Right lobe of liver (tissue), 6 donors: ENCODE results near the gene PCNX4. TPM values are rescaled to one million over a fixed set of nuclear protein-coding genes. Genes with fewer than 3 reads are reported as not detected.
"Not testable (repeated sequence)": the region's sequence is repeated elsewhere in the genome, so short reads cannot be mapped to it uniquely, and the experiment has no call there.

Experiments used
- ATAC-seq, 4 donors: fragments of 200-7000 bp; cut with Tn5 transposase; one replicate each; pipeline ENCODE4 v1.9.1; 2020; ENCODE audit warnings: mild to moderate bottlenecking in 4 of 4, moderate library complexity in 4 of 4
- DNase-seq, 3 donors: peaks; one replicate each; pipeline ENCODE4 v3.0.0-alpha.2; 2020
- H3K27ac ChIP-seq, 3 donors: fragments of 200-600 bp; one replicate each; pipeline ENCODE4 v1.8.0; 2022
- H3K27me3 ChIP-seq, 2 donors: fragments of 200-600 bp; one replicate each; pipeline ENCODE4 v1.8.0; 2022
- H3K36me3 ChIP-seq, 4 donors: fragments of 200-600 bp; sonication (generic) in 1 of 4; one replicate each; pipeline versions ENCODE4 v1.5.1 to v1.8.0; 2017 to 2022; ENCODE audit warnings: control low read depth in 1 of 4
- H3K4me1 ChIP-seq, 4 donors: fragments of 200-600 bp; sonication (generic) in 1 of 4; one replicate each; pipeline versions ENCODE4 v1.5.1 to v1.8.0; 2017 to 2022; ENCODE audit warnings: control low read depth in 1 of 4
- H3K4me3 ChIP-seq, 3 donors: fragments of 200-600 bp; one replicate each; pipeline ENCODE4 v1.8.0; 2022
- H3K9me3 ChIP-seq, 4 donors: fragments of 200-600 bp; sonication (generic) in 1 of 4; one replicate each; pipeline versions ENCODE4 v1.5.1 to v1.8.0; 2017 to 2022; ENCODE audit warnings: control low read depth in 1 of 4
- POLR2A ChIP-seq: fragments of 450-650 bp; IDR thresholded peaks from one replicate; pipeline ENCODE4 v1.6.1; 2017; ENCODE audit warnings: antibody characterized with exemption, mild to moderate bottlenecking
- WGBS: methylation state at CpG from one replicate; pipeline ENCODE4 v1.1.6; 2018; ENCODE audit warnings: low coverage, low lambda C conversion rate; ENCODE audit not compliant: insufficient coverage; ENCODE audit errors: missing lambda C conversion rate; 5-methylcytosine and 5-hydroxymethylcytosine counted together
- intact Hi-C, 2 donors: fragments of 100-400 bp; cut with DNase I; formaldehyde crosslinking; loops; one replicate each; pipeline versions ENCODE4 v1.11.2 to v1.14.1; 2022
- long read RNA-seq: library from polyadenylated mRNA; unstranded; transcript quantifications from one replicate; pipeline ENCODE4 v2.0.0, GENCODE V29; 2019
- total RNA-seq, 6 experiments: library from RNA; depleted of rRNA in 2 of 6; stranded (reverse); fragments of >200 nt in 2 of 6; fragmentation: NEBNext Ultra II Directional in 3 of 6; extraction: Animal tissue kit (Norgen Biotek cat#: 25700) in 3 of 6; gene quantifications; one replicate each; pipeline versions ENCODE4 v1.1.0 to v1.2.4, GENCODE V29; 2016 to 2023
- TF ChIP-seq, protein P1 (sequence below), 4 donors: fragments of 200-600 bp in 3 of 4; fragments of 450-650 bp in 1 of 4; IDR thresholded peaks; one replicate each; pipeline versions ENCODE4 v1.5.1 to v1.8.0; 2016 to 2022; ENCODE audit warnings: antibody characterized with exemption in 4 of 4, mild to moderate bottlenecking in 2 of 4
- donor health status: DM: no; HTN: yes; CAD: no.
- donor health status: DM: no; HTN: no; CAD: no.
- donor health status: DM: no; HTN: no; CAD: no.
- donor health status: DM: no; HTN: yes; CAD: no.
- donor health status: DM: no; HTN: yes; CAD: no.

Gene PCNX4
- total RNA-seq, result 10 to 100 TPM; 14.2 to 36.4 (median 17.8) TPM
- long read RNA-seq, result 0 reads

- Histone ChIP-seq H3K9me3 (no peaks in the 10 kb centered on the region), H3K4me1 (peaks cover 0 to 4% (median 0%) of the 10 kb centered on the region in 4 donors), H3K4me3 (peak within 1 kb of the TSS; percentile 66 to 73 (median 66)), H3K27ac (peak within 1 kb of the TSS; percentile 96 to 99 (median 98)), H3K27me3 (no peaks in the 10 kb centered on the region), H3K36me3 (no peaks in the 10 kb centered on the region)
- DNase-seq (peak; percentile 96 to 98 (median 98)), ATAC-seq (peak; percentile 94 to 98 (median 96))
- intact Hi-C loops, result loop anchor here in 1 of 2 donors (10.0 kb wide), 1 partner anchor 73 kb away; the partner anchor contains the start of gene DHRS7
- 0% methylated on average over 25 of the region's 88 CpGs for WGBS
- TF ChIP-seq, protein P1, sequence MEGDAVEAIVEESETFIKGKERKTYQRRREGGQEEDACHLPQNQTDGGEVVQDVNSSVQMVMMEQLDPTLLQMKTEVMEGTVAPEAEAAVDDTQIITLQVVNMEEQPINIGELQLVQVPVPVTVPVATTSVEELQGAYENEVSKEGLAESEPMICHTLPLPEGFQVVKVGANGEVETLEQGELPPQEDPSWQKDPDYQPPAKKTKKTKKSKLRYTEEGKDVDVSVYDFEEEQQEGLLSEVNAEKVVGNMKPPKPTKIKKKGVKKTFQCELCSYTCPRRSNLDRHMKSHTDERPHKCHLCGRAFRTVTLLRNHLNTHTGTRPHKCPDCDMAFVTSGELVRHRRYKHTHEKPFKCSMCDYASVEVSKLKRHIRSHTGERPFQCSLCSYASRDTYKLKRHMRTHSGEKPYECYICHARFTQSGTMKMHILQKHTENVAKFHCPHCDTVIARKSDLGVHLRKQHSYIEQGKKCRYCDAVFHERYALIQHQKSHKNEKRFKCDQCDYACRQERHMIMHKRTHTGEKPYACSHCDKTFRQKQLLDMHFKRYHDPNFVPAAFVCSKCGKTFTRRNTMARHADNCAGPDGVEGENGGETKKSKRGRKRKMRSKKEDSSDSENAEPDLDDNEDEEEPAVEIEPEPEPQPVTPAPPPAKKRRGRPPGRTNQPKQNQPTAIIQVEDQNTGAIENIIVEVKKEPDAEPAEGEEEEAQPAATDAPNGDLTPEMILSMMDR (IDR thresholded peaks at IDR 0.05), result peak in 1 of 4 donors; percentile 4
- TF ChIP-seq POLR2A, result peak; percentile 95
These were observed at the start of gene PCNX4 for GRCh38 chr14:60091550-60092525. Gene PCNX4 (plus strand): TSS chr14:60091923. CDS start chr14:60107639, 15,716 bp downstream.

DNA sequence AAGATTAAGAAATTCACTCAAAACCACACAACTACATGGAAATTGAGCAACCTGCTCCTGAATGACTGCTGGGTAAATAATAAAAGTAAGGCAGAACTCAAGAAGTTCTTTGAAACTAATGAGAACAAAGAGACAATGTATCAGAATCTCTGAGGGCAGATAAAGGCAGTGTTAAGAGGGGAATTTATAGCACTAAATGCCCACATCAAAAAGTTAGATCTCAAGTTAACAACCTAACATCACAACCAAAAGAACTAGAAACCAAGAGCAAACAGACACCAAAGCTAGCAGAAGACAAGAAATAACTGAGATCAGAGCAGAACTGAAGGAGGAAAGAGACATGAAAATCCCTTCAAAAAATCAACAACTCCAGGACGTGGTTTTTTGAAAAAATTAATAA, 43.7 kb upstream of the PCNX4 start:
- H3K27ac ChIP-seq, DNase-seq, H3K36me3 ChIP-seq, H3K27me3 ChIP-seq, H3K4me3 ChIP-seq, H3K4me1 ChIP-seq, ATAC-seq, intact Hi-C loops, H3K9me3 ChIP-seq: not testable (repeated sequence)
- 78% methylated on average over 1 of the region's 1 CpG for WGBS

GRCh38 chr14:60051721-60052221, 40.0 kb upstream of the PCNX4 start:
- TF ChIP-seq, protein P1 (IDR thresholded peaks at IDR 0.05), result no peak
- no peaks in the 10 kb centered on the region for H3K4me1 ChIP-seq
- H3K27ac ChIP-seq, result no peak overlapping the region
- H3K36me3 ChIP-seq, result no peaks in the 10 kb centered on the region
- H3K27me3 ChIP-seq, result no peaks in the 10 kb centered on the region
- no peak for ATAC-seq
- WGBS, result no CpG with 5 or more reads among the region's 3 CpGs
- H3K4me3 ChIP-seq, result no peak overlapping the region
- DNase-seq, result no peak
- intact Hi-C loops, result no loop called here
- H3K9me3 ChIP-seq, result no peaks in the 10 kb centered on the region

DNA sequence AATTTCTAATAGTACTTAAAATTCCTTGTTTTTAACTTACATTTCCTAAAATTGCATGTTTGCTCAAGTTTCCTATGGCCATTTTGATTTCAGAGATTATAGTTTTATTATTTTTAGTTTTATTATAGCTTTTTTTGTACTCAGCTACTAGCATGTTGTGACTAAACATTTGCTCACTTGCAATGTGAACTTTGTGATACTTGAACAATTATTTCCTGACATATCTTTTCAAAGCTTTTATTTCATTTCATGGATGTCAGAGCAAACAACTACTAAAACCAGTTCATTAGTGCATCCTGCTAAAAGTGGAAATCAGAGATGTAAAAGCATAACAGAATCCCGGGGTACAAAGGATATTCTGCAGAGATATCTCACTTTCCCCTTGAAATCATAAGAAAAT, 33.6 kb upstream of the PCNX4 start:
- H3K36me3 ChIP-seq, result no peaks in the 10 kb centered on the region
- no peaks in the 10 kb centered on the region for H3K27me3 ChIP-seq
- TF ChIP-seq, protein P1 (IDR thresholded peaks at IDR 0.05), result no peak
- no peak for TF ChIP-seq POLR2A
- intact Hi-C loops, result no loop called here
- no peaks in the 10 kb centered on the region for H3K4me1 ChIP-seq
- DNase-seq, result no peak
- no peak for ATAC-seq
- no peak overlapping the region for H3K4me3 ChIP-seq
- WGBS, result 54% methylated on average over 1 of the region's 1 CpG
- H3K9me3 ChIP-seq, result no peaks in the 10 kb centered on the region
- H3K27ac ChIP-seq, result no peak overlapping the region

DNA sequence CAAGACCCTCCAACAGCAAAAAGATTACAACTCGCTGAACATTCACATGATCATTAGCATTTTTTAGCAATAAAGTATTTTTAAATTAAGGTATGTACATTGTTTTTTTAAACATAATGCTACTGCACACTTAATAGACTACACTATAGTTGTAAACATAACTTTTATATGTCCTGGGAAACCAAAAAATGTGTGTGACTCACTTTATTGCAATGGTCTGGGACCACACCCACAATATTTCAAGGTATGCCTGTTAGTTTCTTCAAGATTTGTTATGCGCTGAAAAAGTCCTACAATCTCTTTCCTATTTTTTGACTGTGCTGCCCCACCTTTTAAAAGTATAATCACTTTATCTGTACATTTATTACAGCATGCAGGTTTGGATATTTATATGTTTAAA, 30.4 kb upstream of the PCNX4 start:
- intact Hi-C loops, result no loop called here
- Histone ChIP-seq H3K4me3 (no peak overlapping the region), H3K27ac (no peak overlapping the region), H3K9me3 (no peaks in the 10 kb centered on the region), H3K27me3 (no peaks in the 10 kb centered on the region), H3K36me3 (no peaks in the 10 kb centered on the region), H3K4me1 (no peaks in the 10 kb centered on the region)
- DNase-seq (no peak), ATAC-seq (no peak)
- WGBS, result 89% methylated on average over 2 of the region's 2 CpGs
- no peak for TF ChIP-seq POLR2A
- TF ChIP-seq, protein P1 (IDR thresholded peaks at IDR 0.05), result no peak
